GM19043 (cell line): ENCODE measurements around the gene ZNF358.

ENCODE experiments used
- ATAC-seq: cut with Tn5 transposase; IDR thresholded peaks from one replicate; pipeline ENCODE4 v1.9.1; 2021; ENCODE audit warnings: low read depth; ENCODE audit not compliant: unreplicated experiment

Gene ZNF358

GRCh38 chr19:7515645-7516151, at the start of gene ZNF358:
Gene ZNF358 (plus strand): TSS chr19:7516103. CDS start chr19:7519243, 3,140 bp downstream.
- no peak for ATAC-seq

GRCh38 chr19:7467009-7467989, 48.6 kb upstream of the ZNF358 start:
- no peak for ATAC-seq

- ATAC-seq, result no peak
Measured at GRCh38 chr19:7468840-7469239, 47.1 kb upstream of the ZNF358 start.

GRCh38 chr19:7469669-7470285, 46.1 kb upstream of the ZNF358 start:
- ATAC-seq, result no peak

GRCh38 chr19:7470540-7471305, 45.2 kb upstream of the ZNF358 start:
- ATAC-seq, result no peak

DNA sequence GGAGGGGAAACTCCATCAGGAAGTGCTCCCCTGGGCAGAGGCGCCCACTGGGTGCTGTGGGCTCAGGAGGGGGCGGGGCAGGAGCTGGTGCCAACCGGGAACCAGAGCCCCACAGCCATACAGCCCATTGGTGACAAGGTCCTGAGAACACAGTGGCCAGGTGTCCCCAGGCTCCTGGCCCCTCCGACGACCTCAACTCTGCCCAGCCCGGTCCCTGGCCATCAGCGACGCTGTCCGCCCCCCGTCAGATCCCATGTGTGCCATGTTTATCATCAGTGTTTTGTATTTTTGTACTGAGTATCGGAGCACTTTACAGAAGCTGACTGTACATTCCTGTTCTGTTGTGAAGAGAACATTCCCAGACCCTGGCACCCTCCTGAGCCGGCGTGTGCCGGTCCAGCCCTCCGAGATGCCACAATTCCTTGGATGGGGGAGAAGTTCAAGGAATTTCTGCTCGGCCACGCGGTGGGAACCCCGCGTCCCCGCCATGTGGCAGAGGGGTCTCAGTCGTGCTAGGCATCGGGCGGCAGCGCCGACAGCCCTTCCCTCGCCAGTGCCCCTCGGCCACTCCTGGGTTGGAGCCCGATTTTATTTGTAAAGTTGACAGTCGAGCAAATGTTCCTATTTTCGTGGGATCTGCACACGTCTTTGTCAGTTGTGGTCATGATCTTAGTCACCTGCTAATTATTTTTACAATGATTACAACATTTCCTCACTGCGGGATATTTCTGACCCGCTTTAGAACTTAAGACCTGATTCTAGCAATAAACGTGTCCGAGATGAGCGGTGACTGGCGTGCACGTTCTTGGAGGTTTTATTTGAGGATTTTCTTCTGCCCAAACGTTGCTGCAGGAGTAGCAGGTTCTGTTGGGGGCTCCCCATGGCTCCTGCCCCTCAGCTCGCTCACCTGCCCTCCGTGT, 43.9 kb upstream of the ZNF358 start:
- no peak for ATAC-seq

DNA sequence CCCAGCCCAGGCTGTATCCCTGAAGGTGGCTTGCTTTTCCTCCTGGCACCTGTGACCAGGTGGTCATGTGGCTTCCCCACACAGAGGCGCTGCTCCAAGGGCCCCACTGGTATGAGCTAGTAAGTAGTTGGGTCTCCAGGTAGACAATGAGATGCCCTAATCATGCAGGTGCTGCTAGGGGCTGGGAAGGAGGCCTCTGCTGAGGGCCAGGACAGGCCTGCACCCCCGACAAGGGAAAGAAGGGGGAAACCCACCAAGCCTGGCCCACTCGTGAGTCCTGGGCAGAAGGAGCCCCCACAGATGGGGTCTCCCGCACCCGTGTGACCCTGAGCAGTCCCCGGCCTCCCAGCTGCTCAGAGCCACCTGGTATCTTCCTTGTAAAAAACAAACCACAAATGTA, 40.2 kb upstream of the ZNF358 start:
- no peak for ATAC-seq

DNA sequence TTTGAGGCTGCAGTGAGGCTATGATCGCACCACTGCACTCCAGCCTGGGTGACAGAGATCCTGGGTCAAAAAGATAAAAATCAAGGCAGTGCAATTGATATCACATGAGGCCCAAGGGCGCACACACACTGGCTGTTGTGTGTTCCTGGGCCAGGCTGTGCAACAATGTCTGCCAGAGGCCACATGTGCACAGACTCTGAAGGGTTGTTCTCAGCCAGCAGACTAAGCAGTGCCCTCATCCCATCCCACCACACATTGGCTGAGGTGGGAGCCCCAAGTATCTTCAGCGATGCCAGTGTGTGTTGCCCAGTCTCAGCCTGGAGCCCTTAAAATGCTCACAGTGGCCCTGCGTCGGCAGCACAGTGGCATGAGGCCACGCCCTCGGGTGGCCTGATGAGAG, 39.7 kb upstream of the ZNF358 start:
- no peak for ATAC-seq

- ATAC-seq, result no peak
Measured at GRCh38 chr19:7476777-7477494, 39.0 kb upstream of the ZNF358 start.

- no peak for ATAC-seq
Measured at GRCh38 chr19:7477758-7478157, 38.1 kb upstream of the ZNF358 start.

DNA sequence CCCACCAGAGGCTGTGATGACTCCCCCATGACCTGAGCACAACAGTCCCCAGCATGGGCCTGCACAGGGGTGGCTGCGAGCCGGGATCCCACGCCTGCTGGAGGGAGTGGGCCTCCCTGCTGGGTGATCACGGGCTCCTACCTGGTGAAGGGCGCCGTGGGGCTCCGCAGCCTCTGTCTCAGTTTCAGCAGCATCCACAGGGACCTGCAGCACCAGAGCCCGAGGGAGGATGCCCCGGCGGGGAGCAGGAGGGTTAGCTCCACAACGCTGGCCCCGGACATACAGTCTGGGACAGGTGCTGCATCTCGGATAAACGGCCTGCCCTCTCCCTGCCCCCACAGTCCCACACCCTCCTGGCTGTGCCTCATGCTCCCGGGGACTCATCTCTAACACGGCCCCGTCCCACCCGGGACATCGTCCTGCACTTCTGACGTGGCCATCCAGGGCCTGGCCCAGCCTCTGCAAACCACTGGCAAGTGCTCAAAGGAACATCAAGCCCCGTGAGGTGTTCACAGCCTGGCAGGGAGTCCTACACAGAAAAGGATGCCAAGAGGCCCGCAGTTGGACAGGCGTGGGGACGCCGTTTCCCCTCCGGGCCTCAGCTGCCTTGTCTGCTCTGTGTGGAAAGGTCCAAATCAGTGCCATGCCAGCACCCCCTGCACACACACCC, 37.6 kb upstream of the ZNF358 start:
- ATAC-seq, result no peak

DNA sequence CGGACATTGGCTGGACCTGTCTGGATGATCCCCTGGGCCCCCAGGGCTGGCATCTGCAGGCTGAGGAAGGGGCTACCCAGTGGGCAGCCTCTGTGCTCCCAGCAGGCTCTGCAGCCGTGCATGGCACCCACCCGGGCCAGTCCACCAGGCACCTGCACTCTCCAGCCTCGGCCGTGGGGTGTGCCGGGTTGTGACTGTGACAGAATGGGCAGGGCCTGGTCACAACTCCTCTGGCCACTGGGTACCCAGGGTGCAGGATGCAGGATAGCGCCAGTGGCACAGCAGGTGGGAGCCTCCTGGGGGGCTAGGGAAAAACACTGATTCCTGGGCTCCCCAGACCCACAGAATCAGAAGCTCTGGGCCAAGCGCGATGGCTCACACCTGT, 37.1 kb upstream of the ZNF358 start:
- no peak for ATAC-seq

GRCh38 chr19:7480222-7480969, 35.5 kb upstream of the ZNF358 start:
- ATAC-seq, result no peak

- ATAC-seq, result no peak
Measured at GRCh38 chr19:7480970-7481255, 35.0 kb upstream of the ZNF358 start.

GRCh38 chr19:7482584-7483439, 33.1 kb upstream of the ZNF358 start:
- no peak for ATAC-seq

GRCh38 chr19:7483720-7484201, 32.1 kb upstream of the ZNF358 start:
- ATAC-seq, result no peak

- ATAC-seq, result no peak
Measured at GRCh38 chr19:7486923-7487322, 29.0 kb upstream of the ZNF358 start.
